GM19467 (cell line): ENCODE measurements around the gene OXSR1.
A peak's percentile ranks its signal among the peaks of the same experiment; 100 is the strongest.

Experiments used
- ATAC-seq: cut with Tn5 transposase; IDR thresholded peaks from one replicate; pipeline ENCODE4 v1.9.1; 2021; ENCODE audit warnings: mild to moderate bottlenecking, moderate library complexity; ENCODE audit not compliant: unreplicated experiment

OXSR1 gene

DNA sequence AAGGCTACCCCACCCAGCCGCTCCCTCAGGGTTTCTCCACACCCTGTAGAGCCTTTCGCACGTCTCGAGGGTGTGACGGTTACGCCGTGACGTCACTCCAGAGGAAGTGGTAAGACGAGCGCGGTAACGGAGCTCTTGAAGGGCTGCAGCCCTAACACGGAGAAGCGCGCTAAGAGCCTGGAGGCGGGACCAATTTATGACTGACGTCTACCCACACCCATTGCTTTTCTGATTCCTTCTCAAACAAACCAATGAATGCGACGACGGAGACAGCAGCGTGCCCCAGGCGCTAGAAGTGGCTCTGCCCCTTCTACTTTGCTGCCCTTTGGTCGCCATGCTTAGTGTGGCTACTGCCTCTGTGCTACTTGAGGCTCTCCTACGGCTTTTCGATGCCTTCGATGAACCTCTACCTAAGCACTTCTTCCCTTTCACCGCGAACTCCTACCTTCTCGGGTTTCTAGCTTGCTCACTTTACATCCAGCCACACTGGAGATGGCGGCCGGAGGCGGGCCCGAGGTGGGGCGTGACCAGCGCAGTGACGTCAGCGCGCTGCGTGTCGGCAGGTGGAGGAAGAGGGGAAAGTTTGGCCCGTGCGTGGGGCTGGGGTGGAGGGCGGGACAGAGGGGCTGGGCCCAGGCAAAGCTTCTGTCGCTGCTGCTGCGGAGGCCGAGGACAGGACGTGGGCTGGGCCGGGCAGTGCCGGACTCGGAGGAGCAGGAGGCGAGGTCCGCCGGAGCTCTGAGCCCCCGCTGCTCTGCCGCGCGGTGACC is at the start of gene OXSR1:
Gene OXSR1 (plus strand): TSS at position 586 of the 770 bp plus-strand sequence. CDS start 340 bp downstream, outside the sequence.
- peak; percentile 92 for ATAC-seq

- ATAC-seq, result no peak
These were observed 49.5 kb upstream of the OXSR1 start for GRCh38 chr3:38115645-38116427.

DNA sequence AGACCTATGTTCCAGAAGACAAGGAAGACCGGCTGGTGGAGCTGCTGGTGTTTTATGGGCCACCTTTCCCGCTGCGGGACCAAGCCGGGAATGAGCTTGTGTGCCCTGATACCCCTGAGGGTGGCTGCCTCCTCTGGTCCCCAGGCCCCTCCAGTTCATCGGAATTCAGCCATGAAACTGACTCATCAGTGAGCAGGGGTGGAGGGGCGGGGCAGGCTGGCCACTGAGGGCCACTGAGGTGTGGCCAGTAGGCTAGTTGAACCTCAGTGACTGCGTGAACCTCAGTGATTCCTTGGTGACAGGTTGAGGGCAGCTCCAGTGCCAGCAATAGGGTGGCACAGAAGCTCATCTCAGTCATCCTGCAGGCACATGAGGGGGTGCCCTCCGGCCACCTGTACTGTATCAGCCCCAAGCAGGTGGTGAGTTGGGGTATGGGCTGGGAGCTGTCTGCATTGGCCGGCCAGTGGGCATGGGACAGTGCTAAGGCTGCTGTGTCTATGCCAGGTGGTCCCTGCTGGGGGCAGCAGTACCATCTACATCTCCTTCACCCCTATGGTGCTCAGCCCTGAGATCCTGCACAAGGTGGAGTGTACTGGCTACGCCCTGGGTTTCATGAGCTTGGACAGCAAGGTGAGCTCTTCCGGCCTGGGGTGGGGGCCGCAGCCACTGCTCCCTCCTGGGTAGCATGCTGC is 48.7 kb upstream of the OXSR1 start:
- ATAC-seq, result no peak

GRCh38 chr3:38117163-38117716 is 48.1 kb upstream of the OXSR1 start:
- no peak for ATAC-seq

- ATAC-seq, result peak; percentile 66
These were observed 47.5 kb upstream of the OXSR1 start for GRCh38 chr3:38117748-38118420.

- ATAC-seq, result no peak
These were observed 46.7 kb upstream of the OXSR1 start for GRCh38 chr3:38118421-38119247.

- ATAC-seq, result no peak
These were observed 46.1 kb upstream of the OXSR1 start for GRCh38 chr3:38119248-38119544.

GRCh38 chr3:38119821-38120692 is 45.3 kb upstream of the OXSR1 start:
- no peak for ATAC-seq

GRCh38 chr3:38120693-38121450 is 44.5 kb upstream of the OXSR1 start:
- ATAC-seq, result no peak

GRCh38 chr3:38121451-38121831 is 43.9 kb upstream of the OXSR1 start:
- ATAC-seq, result no peak

DNA sequence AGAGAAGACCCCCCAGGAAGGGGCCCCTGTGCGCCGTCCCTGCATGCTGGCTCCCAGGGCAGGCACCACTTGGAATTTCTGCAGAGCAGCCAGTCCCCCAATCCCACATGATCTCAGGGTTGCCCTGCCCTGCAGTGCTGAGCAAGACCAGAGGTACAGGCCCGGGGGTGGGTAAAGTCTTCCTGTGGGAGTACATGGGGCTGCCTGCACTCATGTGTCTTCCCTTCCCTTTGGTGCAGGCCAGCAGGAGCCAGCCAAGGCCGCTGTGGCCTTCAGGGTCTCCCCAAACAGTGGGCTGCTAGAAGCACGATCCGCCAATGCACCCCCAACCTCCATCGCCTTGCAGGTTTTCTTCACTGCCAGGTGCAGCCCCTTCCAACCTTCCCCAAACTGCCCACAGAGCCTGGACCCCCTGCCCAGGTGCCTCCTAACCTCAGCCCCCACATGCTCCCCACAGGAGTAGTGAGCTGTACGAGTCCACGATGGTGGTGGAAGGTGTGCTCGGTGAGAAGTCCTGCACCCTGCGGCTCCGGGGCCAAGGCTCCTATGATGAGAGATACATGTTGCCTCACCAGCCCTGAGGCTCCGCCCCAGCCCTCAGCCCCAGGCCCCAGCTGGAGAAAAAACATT is 43.4 kb upstream of the OXSR1 start:
- no peak for ATAC-seq

DNA sequence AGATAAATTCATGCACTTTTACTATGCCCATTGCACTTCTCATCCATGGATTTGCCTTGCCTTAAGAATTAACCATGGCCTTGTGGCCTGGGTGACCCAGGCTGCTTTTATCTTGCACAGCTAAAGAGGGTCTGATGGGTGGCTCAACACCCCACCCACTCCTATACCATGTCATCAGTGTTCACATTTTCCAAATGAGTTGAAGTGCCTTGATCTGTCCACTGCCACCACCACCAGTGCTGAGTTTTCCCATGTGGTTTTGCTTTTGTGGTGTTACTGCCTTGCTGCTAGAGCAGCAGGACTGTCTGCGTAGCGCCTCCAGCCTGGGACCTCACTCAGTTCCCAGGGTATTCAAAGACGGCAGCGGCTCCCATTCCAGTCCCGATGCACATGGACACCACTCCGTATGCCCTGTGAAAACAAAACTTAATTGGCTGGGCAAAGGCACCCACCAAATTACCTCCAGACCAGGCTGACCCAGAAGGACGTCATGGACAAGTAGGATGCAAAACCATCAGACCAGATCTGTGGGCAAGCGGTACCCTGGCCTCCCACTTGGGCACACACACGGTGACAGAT is 42.5 kb upstream of the OXSR1 start:
- no peak for ATAC-seq

- no peak for ATAC-seq
These were observed 40.8 kb upstream of the OXSR1 start for GRCh38 chr3:38124324-38125122.

- ATAC-seq, result no peak
These were observed 39.8 kb upstream of the OXSR1 start for GRCh38 chr3:38125305-38126120.

DNA sequence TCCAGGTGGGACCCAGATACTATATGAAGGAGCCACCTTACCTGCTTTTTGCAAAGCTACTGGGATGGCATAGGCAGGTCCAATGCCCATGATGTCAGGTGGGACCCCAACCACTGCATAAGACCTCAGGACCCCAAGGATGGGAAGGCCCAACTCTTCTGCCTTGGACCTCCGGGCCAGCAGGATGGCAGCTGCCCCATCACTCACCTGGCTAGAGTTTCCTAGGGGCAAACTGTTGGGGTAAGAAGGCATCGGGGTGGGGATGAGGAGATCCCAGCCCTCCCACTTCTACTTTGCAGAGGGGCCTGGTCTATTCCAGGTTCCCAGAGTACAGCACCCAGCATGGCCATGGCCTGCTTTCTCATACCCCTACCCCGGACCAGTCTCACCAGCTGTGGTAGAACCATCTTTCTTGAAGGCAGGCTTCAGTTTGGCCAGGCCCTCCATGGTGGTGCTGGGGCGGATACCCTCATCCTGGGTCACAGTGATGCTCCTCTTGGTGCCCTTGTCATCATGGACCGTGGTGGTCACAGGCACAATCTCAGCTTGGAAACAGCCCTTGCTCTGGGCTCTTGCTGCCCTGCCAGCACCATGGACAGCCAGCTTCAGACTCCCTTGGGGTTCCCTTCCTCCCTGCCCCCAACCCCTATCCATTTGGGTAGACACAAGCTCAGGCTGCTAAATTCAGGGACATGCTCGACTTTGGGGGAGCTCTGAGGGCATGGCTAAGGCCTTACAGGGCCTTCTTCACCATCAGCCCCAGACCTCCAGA is 39.0 kb upstream of the OXSR1 start:
- no peak for ATAC-seq
